Mesothelial cell of epicardium (in vitro differentiated cells): ENCODE data around the gene RAB19. TPM values are rescaled to one million over a fixed set of nuclear protein-coding genes. Genes with fewer than 3 reads are reported as not detected.

Experiments
- DNase-seq, 2 experiments: peaks; one replicate each; pipeline ENCODE4 v3.0.0; 2021; ENCODE audit warnings: low spot score in 2 of 2; ENCODE audit not compliant: unreplicated experiment in 2 of 2
- H3K27ac Mint-ChIP-seq: 2 replicates; pipeline ENCODE4 v1.8.0; 2021; ENCODE audit warnings: mixed read lengths
- H3K27me3 Mint-ChIP-seq: 2 replicates; pipeline ENCODE4 v1.8.0; 2021; ENCODE audit warnings: low read depth, mixed read lengths
- H3K36me3 Mint-ChIP-seq: 2 replicates; pipeline ENCODE4 v1.8.0; 2021; ENCODE audit warnings: mixed read lengths
- H3K4me1 Mint-ChIP-seq: 2 replicates; pipeline ENCODE4 v1.8.0; 2021; ENCODE audit warnings: mixed read lengths
- H3K4me3 Mint-ChIP-seq: 2 replicates; pipeline ENCODE4 v1.8.0; 2021; ENCODE audit warnings: mild to moderate bottlenecking, moderate library complexity, mixed read lengths
- H3K9me3 Mint-ChIP-seq: 2 replicates; pipeline ENCODE4 v1.8.0; 2021; ENCODE audit warnings: mixed read lengths
- total RNA-seq: library from RNA; stranded (reverse); gene quantifications from 3 replicates; pipeline ENCODE4 v1.2.1, GENCODE V29; 2021
- TF ChIP-seq, protein P1 (sequence below): fragments of 200-600 bp; sonication (generic); IDR thresholded peaks from one replicate; pipeline ENCODE4 v1.5.0; 2021; ENCODE audit warnings: antibody characterized with exemption; ENCODE audit not compliant: unreplicated experiment

The RAB19 gene
- total RNA-seq, 1 donor from 2014 or later, result 2.7 TPM

DNA sequence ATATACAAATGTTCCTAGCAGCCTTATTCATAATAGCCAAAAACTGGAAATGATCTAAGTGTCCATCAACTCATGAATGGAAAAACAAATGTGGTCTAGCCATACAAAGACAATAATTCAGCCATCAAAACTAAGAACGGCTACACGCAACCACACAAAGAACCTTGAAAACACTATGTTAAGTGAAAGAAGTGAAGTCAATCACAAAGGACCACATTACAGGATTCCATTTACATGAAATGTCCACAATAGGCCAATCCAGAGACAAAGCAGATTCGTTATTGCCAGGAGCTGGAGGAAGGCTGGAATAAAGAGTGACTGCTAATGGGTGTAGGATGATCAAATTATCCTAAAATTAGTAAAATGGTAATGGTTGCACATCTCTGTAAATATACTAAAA, 54.3 kb downstream of the RAB19 start:
- no peak overlapping the region for H3K27ac Mint-ChIP-seq
- H3K9me3 Mint-ChIP-seq, result no peaks in the 10 kb centered on the region
- no peak overlapping the region for H3K4me3 Mint-ChIP-seq
- TF ChIP-seq, protein P1, sequence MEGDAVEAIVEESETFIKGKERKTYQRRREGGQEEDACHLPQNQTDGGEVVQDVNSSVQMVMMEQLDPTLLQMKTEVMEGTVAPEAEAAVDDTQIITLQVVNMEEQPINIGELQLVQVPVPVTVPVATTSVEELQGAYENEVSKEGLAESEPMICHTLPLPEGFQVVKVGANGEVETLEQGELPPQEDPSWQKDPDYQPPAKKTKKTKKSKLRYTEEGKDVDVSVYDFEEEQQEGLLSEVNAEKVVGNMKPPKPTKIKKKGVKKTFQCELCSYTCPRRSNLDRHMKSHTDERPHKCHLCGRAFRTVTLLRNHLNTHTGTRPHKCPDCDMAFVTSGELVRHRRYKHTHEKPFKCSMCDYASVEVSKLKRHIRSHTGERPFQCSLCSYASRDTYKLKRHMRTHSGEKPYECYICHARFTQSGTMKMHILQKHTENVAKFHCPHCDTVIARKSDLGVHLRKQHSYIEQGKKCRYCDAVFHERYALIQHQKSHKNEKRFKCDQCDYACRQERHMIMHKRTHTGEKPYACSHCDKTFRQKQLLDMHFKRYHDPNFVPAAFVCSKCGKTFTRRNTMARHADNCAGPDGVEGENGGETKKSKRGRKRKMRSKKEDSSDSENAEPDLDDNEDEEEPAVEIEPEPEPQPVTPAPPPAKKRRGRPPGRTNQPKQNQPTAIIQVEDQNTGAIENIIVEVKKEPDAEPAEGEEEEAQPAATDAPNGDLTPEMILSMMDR, result no peak
- H3K4me1 Mint-ChIP-seq, result peaks cover 9% of the 10 kb centered on the region
- no peaks in the 10 kb centered on the region for H3K27me3 Mint-ChIP-seq
- H3K36me3 Mint-ChIP-seq, result peaks cover 49% of the 10 kb centered on the region
- DNase-seq, result no peak

DNA sequence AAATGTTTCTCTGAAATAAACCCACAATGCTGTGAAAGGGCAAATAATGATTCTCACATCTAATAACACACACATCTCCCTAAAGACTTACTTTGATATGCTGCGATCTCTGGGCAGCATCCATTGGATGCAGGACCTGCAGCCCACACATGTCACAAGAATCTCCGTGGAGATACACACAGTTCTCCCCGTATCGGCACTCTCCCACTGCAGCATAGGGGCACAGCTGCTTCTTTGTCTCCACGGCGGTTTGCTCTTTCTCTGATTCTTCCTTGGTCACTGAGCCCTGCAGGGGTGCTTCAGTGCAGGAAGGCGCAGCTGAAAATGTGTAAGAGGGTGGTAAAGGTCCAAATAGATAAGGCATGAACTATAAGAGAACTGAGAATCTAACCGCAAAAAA, 55.1 kb downstream of the RAB19 start:
- DNase-seq, result no peak
- H3K4me3 Mint-ChIP-seq, result no peak overlapping the region
- H3K9me3 Mint-ChIP-seq, result no peaks in the 10 kb centered on the region
- TF ChIP-seq, protein P1, result no peak
- peaks cover 9% of the 10 kb centered on the region for H3K4me1 Mint-ChIP-seq
- no peaks in the 10 kb centered on the region for H3K27me3 Mint-ChIP-seq
- H3K36me3 Mint-ChIP-seq, result peaks cover 50% of the 10 kb centered on the region
- no peak overlapping the region for H3K27ac Mint-ChIP-seq

DNA sequence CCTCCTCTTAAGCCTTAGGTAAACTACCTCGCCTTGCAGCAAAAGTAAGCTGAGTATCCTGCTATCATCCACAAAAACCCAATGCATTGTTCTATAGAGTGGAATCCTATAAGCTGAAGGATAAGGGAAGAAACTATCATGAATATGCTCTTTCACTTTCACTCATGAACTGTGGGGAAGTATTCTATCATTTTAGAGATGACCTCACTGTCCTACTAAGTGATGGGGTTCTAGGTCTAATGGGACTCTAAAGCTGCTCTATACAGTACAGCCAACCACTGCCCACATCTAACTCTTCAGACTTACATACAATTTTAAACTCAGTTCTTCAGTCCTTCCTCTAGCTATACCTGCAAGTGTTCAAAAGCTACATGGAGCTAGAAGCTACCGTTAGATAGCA, 59.3 kb downstream of the RAB19 start:
- Mint-ChIP-seq H3K36me3 (peaks cover 37% of the 10 kb centered on the region), H3K4me3 (no peak overlapping the region), H3K4me1 (peaks cover 12% of the 10 kb centered on the region), H3K9me3 (no peaks in the 10 kb centered on the region), H3K27ac (no peak overlapping the region), H3K27me3 (no peaks in the 10 kb centered on the region)
- no peak for DNase-seq
- TF ChIP-seq, protein P1, result no peak

DNA sequence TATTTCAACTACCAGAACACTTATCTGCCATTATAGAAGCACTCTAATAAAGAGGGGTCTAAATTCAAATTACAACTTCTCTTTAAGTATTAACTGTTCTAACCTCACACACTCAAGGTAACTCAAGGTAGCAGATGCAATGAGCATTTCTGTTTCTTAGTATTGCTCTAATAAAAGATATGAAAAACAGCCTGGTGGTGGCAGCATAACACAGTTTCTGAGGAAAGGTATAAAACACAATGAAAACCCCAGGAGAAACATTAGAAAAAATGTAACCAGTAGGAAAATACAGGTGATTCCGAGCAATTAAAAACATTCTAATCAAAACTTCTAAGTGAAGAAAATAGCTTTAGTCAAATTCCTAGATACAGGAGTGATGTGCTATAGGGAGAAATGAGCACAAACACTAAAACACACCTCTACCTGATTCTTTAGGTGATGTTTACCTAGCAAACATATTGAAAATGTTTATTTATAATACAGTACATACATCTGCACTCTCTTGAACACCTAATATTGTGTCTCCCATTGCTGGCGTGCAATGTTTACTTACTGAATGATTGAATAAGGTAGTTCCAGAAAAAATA, 72.0 kb downstream of the RAB19 start:
- peaks cover 6% of the 10 kb centered on the region for H3K36me3 Mint-ChIP-seq
- H3K4me1 Mint-ChIP-seq, result peaks cover 29% of the 10 kb centered on the region
- peak overlapping the region; percentile 47 for H3K4me3 Mint-ChIP-seq
- no peaks in the 10 kb centered on the region for H3K27me3 Mint-ChIP-seq
- peak overlapping the region; percentile 87 for H3K27ac Mint-ChIP-seq
- H3K9me3 Mint-ChIP-seq, result no peaks in the 10 kb centered on the region
- no peak for DNase-seq
- TF ChIP-seq, protein P1, result peak; percentile 44

DNA sequence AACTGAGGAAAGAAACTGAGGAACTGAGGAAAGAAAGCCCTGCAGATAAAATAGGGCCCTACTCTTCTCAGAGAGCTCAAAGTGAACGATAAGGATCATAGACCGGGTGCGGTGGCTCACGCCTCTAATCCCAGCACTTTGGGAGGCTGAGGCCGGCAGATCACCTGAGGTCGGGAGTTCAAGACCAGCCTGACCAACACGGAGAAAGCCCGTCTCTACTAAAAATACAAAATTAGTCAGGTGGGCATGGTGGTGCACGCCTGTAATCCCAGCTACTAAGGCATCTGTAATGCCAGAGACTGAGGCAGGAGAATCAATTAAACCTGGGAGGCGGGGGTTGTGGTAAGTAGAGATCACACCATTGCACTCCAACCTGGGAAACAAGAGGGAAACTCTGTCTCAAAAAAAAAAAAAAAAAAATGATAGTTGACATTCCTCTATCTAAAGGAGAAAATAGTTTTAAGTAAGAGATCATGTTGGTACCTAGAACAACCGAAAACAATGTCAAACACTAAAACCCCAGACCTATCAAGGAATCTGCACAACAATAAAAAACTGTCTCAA, 72.9 kb downstream of the RAB19 start:
- peak overlapping the region; percentile 95 for H3K27ac Mint-ChIP-seq
- no peak for DNase-seq

More for the DNA sequence above, 72.9 kb downstream of the RAB19 start:
- Mint-ChIP-seq H3K27me3 (no peaks in the 10 kb centered on the region), H3K9me3 (no peaks in the 10 kb centered on the region), H3K4me1 (peaks cover 28% of the 10 kb centered on the region), H3K36me3 (peaks cover 2% of the 10 kb centered on the region), H3K4me3 (peak overlapping the region; percentile 92)
- TF ChIP-seq, protein P1, result no peak

Other genes with a start within 250 kb of the RAB19 start
- gene KDM7A, start 227.1 kb upstream of the RAB19 start, total RNA-seq, result 6.5 to 8.4 TPM (median 6.6 TPM) in 3 replicates
- gene SLC37A3, start 5.5 kb upstream of the RAB19 start, total RNA-seq, result 109 to 128 TPM (median 116 TPM) in 3 replicates
- 105 to 112 TPM (median 110 TPM) in 3 replicates for gene MKRN1, start 75.4 kb downstream of the RAB19 start, total RNA-seq
- 31.9 to 38.0 TPM (median 32.3 TPM) in 3 replicates for gene DENND2A, start 236.8 kb downstream of the RAB19 start, total RNA-seq